Astrocyte of the spinal cord (primary cell): ENCODE results near the gene TDRD7.
"Not testable (repeated sequence)": the region's sequence is repeated elsewhere in the genome, so short reads cannot be mapped to it uniquely, and the experiment has no call there.

Source experiments
- DNase-seq: peaks from one replicate; pipeline ENCODE4 v3.0.0; 2011; ENCODE audit warnings: low read depth, low spot score
- H3K4me3 ChIP-seq: 2 replicates; pipeline ENCODE4 v1.5.1; 2011; ENCODE audit warnings: low read depth, mild to moderate bottlenecking, low read length, moderate library complexity
- in situ Hi-C: cut with HindIII; loops from 2 replicates; pipeline ENCODE4 v1.10.0; 2017; ENCODE audit warnings: low sequenced_read_pairs
- TF ChIP-seq, protein P1 (sequence below): IDR thresholded peaks from 2 replicates; pipeline ENCODE4 v1.5.1; 2012; ENCODE audit warnings: low read depth, mild to moderate bottlenecking, low read length, inconsistent platforms

The TDRD7 gene

DNA sequence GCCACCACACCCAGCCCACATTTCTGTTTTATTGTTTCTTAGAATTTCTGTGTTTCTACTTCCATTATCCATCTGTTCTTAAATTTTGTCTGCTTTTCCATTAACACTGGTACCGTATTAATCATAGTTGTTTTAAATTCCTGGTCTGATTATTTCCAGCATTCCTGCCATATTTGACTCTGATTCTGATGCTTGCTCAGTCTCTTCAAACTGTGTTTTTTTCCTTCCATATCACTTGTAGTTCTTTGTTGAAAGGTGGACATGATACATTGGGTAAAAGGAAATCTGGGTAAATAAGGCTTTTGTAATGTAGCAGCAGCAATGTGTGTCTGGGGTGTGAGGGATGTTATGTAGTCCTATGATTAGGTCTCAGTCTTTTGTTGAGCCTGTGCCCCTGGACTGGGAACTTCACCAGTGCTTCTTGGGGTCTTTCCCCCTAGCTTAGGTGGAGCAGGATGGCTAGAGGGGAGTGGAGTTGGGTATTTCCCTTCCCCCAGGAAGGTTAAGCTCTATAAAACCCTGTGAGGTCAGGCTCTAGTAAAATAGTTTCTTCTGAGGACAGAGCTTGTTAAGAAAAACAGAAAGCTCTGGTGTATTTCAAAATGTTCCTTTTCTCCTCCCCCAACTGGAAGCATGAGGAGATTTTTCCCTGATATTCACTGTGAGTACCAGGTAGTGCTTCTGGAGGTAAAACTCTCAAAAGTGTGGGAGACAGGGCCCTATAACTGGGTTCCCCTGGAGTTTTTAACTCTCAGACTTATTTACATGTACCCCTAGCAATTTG, 79.5 kb downstream of the TDRD7 start:
- H3K4me3 ChIP-seq = no peak overlapping the region
- TF ChIP-seq, protein P1, sequence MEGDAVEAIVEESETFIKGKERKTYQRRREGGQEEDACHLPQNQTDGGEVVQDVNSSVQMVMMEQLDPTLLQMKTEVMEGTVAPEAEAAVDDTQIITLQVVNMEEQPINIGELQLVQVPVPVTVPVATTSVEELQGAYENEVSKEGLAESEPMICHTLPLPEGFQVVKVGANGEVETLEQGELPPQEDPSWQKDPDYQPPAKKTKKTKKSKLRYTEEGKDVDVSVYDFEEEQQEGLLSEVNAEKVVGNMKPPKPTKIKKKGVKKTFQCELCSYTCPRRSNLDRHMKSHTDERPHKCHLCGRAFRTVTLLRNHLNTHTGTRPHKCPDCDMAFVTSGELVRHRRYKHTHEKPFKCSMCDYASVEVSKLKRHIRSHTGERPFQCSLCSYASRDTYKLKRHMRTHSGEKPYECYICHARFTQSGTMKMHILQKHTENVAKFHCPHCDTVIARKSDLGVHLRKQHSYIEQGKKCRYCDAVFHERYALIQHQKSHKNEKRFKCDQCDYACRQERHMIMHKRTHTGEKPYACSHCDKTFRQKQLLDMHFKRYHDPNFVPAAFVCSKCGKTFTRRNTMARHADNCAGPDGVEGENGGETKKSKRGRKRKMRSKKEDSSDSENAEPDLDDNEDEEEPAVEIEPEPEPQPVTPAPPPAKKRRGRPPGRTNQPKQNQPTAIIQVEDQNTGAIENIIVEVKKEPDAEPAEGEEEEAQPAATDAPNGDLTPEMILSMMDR = no peak
- in situ Hi-C loops = no loop called here
- DNase-seq = no peak

DNA sequence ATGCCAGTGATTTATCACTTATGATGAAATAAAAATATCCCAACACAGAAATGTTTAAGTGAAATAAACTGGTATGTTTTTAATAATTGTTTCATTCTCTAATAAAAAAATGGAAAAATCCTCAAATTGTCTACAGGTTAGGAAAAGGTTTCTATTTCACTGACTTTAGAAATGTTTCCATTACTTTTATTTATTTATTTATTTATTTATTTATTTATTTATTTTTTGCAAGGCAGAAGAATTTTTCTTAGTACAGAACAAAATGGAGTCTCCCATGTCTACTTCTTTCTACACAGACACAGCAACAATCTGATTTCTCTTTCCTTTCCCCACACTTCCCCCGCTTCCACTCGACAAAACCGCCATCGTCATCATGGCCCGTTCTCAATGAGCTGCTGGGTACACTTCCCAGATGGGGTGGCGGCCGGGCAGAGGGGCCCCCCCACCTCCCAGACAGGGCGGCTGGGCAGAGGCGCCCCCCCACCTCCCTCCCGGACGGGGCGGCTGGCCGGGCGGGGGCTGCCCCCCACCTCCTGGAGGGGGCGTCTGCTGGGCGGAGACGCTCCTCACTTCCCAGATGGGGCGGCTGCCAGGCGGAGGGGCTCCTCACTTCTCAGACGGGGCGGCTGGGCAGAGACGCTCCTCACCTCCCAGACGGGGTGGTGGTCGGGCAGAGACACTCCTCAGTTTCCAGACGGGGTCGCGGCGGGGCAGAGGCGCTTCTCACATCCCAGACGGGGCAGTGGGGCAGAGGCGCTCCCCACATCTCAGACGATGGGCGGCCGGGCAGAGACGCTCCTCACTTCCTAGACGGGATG, 85.9 kb downstream of the TDRD7 start:
- DNase-seq, H3K4me3 ChIP-seq, in situ Hi-C loops: not testable (repeated sequence)

DNA sequence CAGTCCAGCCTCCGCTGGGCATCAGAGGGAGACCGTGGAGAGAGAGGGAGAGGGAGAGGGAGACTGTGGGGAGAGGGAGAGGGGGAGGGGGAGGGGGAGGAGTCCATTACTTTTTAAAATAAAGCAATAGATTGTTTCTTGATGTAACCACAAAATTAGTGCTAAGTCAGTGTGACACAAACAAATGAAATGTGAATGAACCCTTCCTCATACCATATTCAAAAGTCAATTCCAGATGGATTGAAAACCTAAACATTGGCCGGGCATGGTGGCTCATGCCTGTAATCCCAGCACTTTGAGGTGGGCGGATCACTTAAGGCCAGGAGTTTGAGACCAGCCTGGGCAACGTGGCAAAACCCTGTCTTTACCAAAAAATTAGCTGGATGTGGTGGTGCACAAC, 87.0 kb downstream of the TDRD7 start:
- DNase-seq, H3K4me3 ChIP-seq, in situ Hi-C loops: not testable (repeated sequence)

DNA sequence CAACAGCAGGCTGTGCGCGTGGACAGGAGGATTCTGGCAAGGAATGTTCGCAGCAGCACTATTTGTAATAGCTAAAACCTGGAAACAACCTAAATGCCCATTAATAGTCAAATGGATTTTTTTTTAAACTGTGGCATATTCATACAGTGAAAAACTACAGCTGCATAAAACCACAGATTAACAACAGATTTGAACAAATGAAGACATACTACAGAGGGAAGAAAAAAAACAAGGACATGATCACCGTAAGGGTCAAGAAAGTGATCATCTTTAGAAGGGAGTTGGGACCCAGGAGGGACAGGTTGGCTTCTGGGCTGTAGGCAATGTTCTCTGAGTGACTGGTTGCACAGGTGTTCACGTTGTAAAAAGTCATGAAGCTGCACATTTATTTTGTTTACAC, 88.4 kb downstream of the TDRD7 start:
- no peak for DNase-seq
- TF ChIP-seq, protein P1 = no peak
- in situ Hi-C loops = no loop called here
- no peak overlapping the region for H3K4me3 ChIP-seq

DNA sequence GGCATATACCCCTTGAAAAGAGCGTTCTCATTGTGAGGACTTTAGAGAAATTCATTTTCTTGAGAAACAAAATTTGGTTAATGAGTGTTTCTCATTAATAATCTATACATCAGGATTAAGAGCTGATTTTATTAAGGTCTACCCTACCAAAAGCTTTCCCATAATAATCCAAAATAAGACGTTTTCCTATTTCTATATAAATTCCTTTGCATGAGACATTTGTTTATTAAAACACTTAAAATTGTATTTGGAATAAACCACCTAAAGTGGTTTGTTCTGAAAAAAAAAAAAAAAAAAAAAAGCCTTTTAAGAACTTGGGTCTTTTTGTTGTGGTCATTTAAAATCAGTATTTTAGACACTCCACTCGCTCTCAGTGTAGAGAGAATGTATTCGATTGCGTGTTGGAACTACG, 88.9 kb downstream of the TDRD7 start:
- DNase-seq = no peak
- H3K4me3 ChIP-seq = no peak overlapping the region
- in situ Hi-C loops = no loop called here
- TF ChIP-seq, protein P1 = no peak

DNA sequence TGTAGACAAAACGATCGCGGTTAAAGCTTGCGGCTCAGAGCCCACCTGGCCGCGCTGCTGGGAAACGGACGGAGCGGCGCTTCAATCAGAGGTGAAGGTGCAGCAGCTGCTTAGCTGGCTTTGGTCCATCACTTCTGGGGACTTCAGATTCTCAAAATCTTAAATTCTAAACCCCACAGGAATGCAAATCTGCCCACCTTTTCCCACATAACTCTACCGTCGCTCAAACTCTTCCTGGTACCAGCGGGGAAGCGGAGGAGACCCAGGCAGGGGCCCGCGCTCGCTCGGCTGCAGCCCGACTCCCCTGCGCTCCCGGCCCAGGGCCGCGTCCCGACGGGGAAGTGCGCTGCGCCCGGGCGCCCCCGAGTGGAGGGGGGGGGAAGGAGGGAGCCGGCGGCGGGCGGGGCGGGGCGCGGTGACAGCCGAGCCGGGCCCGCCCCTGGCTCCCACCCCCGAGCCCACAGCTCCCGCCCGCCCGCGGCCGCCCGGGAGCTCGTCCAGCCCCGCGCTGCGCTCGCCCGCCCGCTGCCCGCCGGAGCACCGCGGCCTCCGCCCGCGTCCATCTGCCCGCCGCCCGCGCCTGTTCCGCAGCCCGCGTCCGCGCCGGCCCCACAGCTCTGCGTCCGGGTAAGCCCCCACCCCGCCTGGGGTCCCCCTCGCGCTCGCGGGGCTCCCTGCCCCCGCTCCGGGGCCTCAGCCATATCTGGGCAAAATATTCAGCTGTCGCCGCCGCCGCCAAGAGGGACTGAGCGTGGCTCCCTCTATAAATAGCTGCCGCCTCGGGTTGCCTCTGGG, 89.5 kb downstream of the TDRD7 start, which contains the start of gene TMOD1:
Gene TMOD1 (plus strand): TSS at position 490 of the 795 bp plus-strand sequence. CDS start 22,523 bp downstream, outside the sequence.
- peak within 1 kb of the TSS; percentile 40 for H3K4me3 ChIP-seq
- TF ChIP-seq, protein P1 = no peak
- in situ Hi-C loops = no loop called here
- peak; percentile 13 for DNase-seq

DNA sequence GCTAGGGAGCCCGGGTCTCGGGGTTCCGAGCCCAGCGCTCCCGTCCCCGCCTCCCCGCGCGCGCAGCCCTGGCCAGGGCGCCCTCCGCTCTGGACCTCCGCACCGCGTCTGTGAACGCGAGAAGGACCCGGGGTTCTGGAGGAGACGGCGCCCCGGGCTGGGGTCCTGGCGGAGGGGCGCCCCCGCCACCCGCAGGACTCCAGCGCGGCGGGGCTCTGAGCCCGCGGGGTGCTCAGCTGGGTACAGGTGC, 90.0 kb downstream of the TDRD7 start:
- TF ChIP-seq, protein P1 = no peak
- peak overlapping the region; percentile 40 for H3K4me3 ChIP-seq
- in situ Hi-C loops = no loop called here
- no peak for DNase-seq
